ENCODE results near the gene GIMAP6.

- TF ChIP-seq CTCF (IDR thresholded peaks at IDR 0.05; ENCODE audit: insufficient read depth, low read length, poor library complexity, severe bottlenecking) (no peak), EZH2phosphoT487 (conservative IDR thresholded peaks at IDR 0.05; ENCODE audit: low read length) (no peak)
Measured at GRCh38 chr7:150649080-150649385, 16.8 kb upstream of the GIMAP6 start.

All from SU-DHL-6 (cell line).